ENCODE results near the gene PAM16.
A peak's percentile ranks its signal among the peaks of the same experiment; 100 is the strongest.

The PAM16 gene

GRCh38 chr16:4327386-4328045 is 23.6 kb downstream of the PAM16 start:
- no peak for TF ChIP-seq CTCF (IDR thresholded peaks at IDR 0.05; ENCODE audit: borderline replicate concordance, control extremely low read depth, extremely low read depth, insufficient read depth, missing control alignments)
- no peak for DNase-seq (ENCODE audit: low spot score)
- in situ Hi-C loops (cut with MboI; ENCODE audit: low sequenced_read_pairs, unreplicated experiment), result no loop called here

GRCh38 chr16:4325253-4325758 is 25.8 kb downstream of the PAM16 start:
- in situ Hi-C loops (cut with MboI; ENCODE audit: low sequenced_read_pairs, unreplicated experiment), result no loop called here
- peak; percentile 80 for DNase-seq (ENCODE audit: low spot score)
- TF ChIP-seq CTCF (IDR thresholded peaks at IDR 0.05; ENCODE audit: borderline replicate concordance, control extremely low read depth, extremely low read depth, insufficient read depth, missing control alignments), result no peak

- no peak for DNase-seq (ENCODE audit: low spot score)
- in situ Hi-C loops (cut with MboI; ENCODE audit: low sequenced_read_pairs, unreplicated experiment), result no loop called here
- TF ChIP-seq CTCF (IDR thresholded peaks at IDR 0.05; ENCODE audit: borderline replicate concordance, control extremely low read depth, extremely low read depth, insufficient read depth, missing control alignments), result no peak
These were observed 26.4 kb downstream of the PAM16 start for GRCh38 chr16:4324492-4325252.

DNA sequence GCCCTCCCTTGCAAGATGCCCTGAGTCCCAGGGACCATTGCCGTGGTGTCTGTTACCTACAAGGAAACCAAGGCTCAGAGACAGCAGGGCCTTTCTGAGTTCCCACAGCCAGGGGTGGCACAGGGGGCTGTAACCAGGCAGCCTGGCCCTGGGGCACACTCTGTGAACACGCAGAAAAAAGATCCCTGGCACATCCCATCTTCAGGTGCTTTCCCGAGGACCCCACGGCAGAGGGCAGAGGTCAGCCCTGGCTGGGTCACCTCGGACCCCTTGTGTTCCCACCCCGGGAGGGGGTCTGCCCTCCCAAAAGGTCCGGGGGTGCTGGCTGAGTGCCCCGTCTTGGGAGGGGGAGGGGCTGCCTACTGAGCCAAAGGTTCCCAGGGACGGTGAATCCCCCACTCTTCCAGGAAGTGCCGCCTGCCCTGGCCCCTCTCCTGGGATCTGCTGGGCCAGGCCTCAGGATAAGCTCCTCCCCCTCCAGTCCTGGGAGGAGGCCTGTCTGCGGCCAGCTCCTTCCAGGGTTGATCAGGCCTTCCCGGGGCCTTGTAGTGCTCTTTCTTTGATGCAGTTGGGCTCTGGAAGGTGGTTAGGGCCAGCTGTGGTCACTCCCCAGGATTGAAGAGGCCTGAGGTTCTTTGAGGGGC is 27.2 kb downstream of the PAM16 start:
- in situ Hi-C loops (cut with MboI; ENCODE audit: low sequenced_read_pairs, unreplicated experiment), result no loop called here
- no peak for DNase-seq (ENCODE audit: low spot score)

GRCh38 chr16:4323071-4323844 is 27.9 kb downstream of the PAM16 start:
- no peak for TF ChIP-seq CTCF (IDR thresholded peaks at IDR 0.05; ENCODE audit: borderline replicate concordance, control extremely low read depth, extremely low read depth, insufficient read depth, missing control alignments)
- DNase-seq (ENCODE audit: low spot score), result no peak
- in situ Hi-C loops (cut with MboI; ENCODE audit: low sequenced_read_pairs, unreplicated experiment), result no loop called here

More for the DNA sequence above, 27.2 kb downstream of the PAM16 start:
- TF ChIP-seq CTCF (IDR thresholded peaks at IDR 0.05; ENCODE audit: borderline replicate concordance, control extremely low read depth, extremely low read depth, insufficient read depth, missing control alignments), result no peak

Measured in GM13976 (cell line).